HG02981 (cell line): Measurements from ENCODE around the gene RPS28.

Experiments used
- ATAC-seq: cut with Tn5 transposase; IDR thresholded peaks from one replicate; pipeline ENCODE4 v1.9.1; 2021; ENCODE audit warnings: mild to moderate bottlenecking, moderate library complexity; ENCODE audit not compliant: unreplicated experiment

The RPS28 gene

DNA sequence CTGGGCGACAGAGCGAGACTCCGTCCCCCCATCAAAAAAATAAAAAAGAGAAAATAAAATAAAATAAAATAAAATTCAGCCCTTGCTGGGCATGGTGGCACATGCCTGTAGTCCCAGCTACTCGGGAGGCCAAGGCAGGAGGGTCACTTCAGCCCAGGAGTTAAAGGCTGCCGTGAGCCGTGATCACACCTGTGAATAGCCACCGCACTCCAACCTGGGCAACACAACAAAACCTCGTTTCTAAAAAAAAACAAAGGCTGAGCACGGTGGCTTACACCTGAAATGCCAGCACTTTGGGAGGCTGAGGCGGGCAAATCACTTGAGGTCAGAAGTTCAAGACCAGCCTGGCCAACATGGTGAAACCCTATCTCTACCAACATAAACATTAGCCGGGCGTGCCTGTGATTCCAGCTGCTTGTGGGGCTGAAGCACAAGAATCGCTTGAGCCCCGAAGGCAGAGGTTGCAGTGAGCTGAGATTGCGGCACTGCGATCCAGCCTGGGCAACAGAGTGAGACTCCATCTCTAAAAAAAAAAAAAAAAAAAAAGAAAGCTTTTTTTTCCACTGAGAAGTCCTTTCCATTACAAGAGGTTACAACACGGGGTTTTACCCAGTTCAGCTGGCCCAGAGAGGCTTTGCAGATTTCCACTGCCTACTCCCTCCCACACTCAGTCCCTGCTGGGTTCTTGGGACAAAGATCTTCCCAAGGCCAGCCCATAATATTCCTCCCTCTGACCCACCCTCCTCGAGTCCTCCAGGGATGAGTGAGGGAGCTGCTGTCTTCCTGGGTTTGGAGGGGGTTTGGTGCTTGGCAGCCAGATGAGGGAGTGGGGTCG, 49.1 kb downstream of the RPS28 start:
- no peak for ATAC-seq

DNA sequence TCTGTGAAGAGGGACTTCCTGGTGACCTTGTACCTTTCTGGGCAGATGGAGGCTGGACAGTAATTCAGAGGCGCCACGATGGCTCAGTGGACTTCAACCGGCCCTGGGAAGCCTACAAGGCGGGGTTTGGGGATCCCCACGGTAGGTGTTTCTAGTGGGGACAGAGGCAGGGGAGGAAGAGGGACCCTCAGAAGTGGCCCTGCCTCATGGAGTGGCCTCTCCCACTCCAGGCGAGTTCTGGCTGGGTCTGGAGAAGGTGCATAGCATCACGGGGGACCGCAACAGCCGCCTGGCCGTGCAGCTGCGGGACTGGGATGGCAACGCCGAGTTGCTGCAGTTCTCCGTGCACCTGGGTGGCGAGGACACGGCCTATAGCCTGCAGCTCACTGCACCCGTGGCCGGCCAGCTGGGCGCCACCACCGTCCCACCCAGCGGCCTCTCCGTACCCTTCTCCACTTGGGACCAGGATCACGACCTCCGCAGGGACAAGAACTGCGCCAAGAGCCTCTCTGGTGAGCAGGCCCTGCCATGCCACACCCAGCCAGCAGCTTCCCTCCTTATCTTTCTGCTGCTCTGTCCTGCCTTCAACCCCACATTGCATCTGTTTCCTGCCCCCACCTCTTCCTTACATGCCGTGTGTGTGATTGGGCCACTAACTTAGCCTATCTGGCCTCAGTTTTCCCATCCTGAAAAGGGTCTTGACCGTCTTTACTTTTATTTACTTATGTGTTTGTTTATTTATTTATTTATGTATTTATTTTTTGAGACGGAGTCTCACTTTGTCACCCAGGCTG, 49.9 kb downstream of the RPS28 start:
- no peak for ATAC-seq
